HG03439 (cell line): ENCODE data around the gene GLP1R.

Experiments
- ATAC-seq: cut with Tn5 transposase; IDR thresholded peaks from one replicate; pipeline ENCODE4 v1.9.1; 2021; ENCODE audit warnings: mild to moderate bottlenecking, moderate library complexity; ENCODE audit not compliant: unreplicated experiment

The GLP1R gene

DNA sequence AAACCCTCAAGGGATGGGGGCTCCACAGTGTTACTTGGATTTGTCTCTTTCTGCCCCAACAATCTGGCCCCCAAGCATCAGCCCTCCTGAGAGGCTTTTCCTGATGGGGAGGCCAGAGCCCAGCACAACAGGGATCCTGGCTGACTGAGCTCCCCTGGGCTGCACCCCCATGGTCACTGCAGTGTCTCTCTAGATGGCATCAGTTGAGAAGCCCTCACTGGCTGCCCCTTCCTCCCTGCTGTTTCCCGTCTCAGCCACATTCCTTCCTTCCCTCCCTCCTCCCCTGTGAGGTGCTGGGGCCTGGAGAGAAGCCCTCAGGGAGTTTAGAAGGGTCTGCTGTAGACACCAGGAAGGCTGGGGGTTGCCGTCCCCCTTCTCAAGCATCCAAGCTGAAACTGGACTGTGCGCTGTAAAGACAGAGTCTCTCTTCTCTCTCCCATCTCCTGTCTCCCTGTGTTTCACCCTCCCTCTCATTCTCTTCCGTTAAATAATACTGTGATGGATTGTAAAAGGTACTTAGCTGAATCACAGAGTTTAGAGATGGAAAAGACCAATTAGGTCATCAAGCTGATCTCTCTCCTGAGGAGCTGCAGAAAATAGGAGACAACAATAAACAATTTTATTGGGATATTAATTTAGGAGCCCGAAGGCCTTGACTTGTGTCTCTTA is 36.7 kb downstream of the GLP1R start:
- no peak for ATAC-seq

DNA sequence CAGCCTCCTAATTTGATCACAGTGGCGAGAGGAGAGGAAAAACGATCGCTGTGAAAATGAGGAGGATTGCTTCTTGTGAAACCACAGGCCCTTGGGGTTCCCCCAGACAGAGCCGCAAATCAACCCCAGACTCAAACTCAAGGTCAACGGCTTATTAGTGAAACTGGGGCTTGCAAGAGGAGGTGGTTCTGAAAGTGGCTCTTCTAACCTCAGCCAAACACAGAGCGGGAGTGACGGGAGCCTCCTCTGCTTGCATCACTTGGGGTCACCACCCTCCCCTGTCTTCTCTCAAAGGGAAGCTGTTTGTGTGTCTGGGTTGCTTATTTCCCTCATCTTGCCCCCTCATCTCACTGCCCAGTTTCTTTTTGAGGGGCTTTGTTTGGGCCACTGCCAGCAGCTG is 37.7 kb downstream of the GLP1R start:
- ATAC-seq, result peak; percentile 73

DNA sequence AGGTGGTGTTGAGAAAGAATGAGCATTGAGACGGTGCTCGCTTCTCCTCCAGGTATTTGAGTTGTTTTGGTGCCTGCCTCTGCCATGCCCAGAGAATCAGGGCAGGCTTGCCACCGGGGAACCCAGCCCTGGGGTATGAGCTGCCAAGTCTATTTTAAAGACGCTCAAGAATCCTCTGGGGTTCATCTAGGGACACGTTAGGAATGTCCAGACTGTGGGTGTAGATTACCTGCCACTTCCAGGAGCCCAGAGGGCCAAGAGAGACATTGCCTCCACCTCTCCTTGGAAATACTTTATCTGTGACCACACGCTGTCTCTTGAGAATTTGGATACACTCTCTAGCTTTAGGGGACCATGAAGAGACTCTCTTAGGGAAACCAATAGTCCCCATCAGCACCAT is 38.1 kb downstream of the GLP1R start:
- no peak for ATAC-seq

DNA sequence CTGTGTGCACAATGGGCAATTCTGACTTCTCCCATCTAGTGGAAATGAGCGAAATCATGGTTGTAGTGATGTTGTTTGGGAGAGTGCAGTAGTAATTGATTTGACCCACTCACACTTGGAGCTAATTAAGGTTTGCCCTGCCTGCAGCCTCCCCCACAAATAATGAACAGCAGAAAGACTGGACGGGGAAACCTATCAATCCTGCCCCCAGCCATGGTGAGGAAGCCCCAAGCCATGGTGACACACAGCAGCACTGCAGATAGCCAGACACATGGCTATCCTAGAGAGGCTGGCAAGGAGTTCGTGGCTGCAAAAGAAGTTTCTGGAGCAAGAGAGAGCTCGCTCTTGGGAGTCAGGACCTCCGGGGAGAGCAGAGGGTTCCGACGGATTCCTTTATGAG is 38.6 kb downstream of the GLP1R start:
- ATAC-seq, result no peak

DNA sequence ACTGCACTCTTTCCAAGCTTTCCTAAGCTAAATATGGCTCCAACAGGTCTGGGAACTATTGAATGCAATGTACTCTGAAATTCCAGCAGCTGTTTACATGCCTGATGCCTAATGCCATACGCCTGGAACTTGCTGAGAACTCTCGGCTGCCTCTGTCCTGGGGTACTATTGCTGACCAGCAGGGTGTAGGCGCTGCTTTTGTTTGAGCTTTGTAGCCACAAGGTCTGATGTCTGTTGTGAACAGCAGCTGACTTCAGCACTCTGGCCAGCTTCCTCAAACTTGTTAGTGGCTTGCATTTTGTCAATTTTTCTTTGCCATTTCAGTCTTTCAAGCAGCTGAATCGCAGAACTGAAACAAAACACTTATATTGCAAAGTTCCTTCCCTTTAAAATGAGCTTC is 39.8 kb downstream of the GLP1R start:
- ATAC-seq, result no peak

DNA sequence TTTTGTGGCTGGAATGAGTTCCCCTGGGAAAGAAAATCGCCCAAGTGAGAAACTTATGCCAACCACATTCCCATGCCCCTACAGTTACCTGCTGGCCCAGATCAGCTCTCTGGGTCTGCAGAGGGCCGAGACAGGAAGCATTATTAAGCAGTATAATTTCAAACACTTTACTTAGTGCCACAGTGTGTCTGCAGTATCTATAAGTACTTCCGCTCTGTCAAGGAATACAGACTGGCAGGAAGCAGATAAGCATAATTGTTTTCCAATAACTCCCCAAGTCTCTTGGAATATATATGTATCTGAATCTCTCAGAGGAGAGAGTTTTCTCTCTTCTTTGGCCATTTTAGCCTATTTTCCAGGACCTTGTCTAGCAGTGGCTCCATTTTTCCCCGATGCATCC is 41.5 kb downstream of the GLP1R start:
- no peak for ATAC-seq

DNA sequence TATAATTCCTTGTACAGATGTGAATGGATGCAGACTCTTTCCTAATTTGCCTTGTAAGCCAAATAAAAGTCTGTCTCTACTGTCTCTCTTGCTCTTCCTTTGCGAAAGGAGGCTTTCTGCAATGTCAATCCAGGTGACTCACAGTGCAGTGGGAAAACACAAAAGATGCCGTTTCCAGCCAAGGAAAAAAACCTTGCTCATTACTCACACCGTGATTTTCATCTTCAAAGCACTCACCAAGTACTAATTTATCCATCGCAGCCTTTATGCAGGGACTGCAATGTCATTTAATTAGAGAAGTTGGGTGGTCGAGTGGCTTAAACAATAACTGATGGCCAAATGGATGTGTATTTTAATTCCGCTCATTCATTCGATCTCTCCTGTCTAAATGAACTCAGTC is 42.6 kb downstream of the GLP1R start:
- no peak for ATAC-seq

DNA sequence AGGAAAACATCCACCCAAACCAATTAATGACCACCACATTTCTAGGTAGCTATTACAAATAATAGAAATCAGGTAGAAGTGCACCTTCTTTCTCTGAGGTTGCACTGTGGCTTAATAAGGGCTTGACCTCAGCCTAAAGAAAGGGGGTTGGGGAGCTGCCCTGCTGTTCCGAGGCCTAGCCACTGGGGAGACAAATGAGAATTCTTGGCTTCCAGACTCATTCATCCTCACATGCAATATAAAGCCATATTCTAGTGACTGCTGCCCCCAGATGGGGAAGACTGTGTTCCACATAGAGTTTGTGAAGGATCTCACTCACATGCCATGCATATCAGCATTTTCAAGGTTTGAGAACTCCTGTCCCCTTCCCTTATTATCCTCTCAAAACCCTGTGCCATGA is 43.5 kb downstream of the GLP1R start:
- no peak for ATAC-seq

DNA sequence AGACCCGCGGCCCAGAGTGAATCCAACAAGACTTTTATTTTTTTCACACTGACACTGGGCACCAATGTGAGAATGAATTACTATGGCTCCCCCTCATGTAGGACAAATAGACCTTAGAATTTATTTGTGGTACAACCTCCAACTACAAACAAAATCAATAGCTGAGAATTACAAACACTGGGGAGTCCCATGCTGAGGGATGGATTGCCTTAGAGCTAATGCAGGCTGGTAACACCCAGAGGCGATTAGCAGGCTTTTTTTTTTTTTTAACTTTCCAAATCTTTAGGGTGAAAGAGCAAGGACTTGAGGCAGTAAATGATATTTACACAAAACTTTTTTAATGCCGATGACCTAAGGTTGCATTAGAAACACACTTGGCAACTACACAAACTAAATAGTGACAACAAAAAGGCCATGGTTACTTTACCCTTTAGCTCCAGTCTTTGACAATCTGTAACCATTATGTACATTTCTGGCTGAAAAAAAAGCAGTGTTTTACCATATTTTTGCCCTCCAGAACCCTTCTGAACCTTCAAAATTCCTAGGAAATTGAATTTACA is 44.6 kb downstream of the GLP1R start:
- ATAC-seq, result no peak

DNA sequence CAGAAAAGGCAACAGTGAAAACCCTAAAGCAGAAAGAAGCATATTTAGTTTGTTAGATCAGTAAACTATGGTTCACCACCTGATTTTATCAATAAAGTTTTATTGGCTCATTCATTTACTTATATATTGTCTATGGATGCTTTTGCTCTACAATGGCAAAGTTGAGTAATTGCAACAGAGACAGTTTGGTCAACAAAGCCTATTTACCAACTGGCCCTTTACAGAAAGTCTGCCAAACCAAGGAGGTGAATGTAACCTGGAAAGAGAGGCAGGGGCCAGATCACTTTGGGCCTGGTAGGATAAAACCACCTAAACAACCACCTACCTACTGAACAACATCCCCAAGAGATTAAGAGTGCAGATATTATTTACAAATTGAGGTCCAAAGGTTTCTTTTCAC is 47.0 kb downstream of the GLP1R start:
- no peak for ATAC-seq

DNA sequence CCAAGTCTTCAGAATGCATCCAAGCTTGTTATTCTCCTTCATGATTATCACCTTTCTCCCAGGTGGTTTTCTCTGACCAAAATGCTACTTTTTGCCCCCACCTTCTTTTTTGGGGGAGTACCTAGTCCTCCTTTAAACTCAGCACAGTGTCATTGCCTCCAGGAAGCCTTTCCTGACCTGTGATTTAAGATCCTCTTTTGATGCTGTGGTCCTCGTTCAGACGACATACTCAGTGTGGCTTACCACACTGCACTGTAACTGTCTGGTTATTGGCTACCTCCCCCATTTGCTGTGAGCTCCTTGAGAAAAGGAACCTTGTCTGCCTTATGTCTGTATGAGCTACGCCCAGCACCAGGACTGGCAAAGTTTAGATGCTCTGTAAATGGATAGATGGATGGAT is 51.8 kb downstream of the GLP1R start:
- ATAC-seq, result no peak

DNA sequence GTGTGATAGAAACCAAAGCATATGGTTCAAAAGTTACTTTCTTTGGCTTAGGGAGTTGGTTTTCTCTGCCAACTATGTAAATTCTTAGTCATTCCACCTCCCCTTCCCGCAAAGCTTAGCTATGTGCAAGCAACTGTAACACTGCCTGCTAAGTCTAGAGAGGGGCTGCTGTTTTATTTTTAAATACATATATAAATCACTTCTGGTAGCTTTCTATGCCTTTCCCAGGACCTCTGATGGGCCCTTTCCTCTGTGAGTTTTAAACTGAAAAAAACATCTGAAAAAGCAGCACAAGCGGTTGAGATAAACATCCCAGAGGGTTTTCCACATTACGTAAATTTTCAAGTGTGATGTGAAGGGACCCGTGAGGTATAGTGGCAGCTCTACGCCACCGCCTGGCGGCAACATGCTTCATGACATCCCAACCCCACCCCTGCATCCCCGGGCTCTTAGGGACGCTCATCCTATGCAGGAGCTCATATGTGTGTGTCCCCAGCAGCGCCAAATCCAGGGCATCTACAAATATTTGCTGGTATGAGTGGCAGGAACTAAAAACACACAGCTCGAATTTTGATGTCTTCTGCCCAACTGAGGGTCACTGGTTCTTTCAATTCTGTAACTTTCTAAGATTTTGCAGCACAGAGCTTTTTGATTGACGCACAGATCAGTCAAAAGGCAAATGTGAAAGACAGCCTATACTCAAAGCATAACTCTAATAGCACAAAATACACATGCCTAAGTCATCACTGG is 53.7 kb downstream of the GLP1R start:
- ATAC-seq, result peak; percentile 61

DNA sequence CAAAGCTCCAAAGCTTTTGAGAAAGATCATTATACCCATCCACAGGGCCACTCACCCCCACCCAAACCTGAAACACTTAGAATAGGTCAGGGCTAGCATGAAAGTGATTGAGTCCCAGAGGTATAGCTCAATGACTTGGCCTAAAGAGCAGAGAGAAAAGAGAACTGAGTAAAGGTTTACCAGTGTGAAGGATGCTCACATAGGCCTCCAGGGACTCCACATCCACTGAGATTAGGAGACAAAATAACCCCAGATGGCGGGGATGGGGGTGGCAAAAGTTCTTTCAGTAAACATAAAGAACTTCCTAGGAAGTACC is 54.2 kb downstream of the GLP1R start:
- peak; percentile 63 for ATAC-seq

DNA sequence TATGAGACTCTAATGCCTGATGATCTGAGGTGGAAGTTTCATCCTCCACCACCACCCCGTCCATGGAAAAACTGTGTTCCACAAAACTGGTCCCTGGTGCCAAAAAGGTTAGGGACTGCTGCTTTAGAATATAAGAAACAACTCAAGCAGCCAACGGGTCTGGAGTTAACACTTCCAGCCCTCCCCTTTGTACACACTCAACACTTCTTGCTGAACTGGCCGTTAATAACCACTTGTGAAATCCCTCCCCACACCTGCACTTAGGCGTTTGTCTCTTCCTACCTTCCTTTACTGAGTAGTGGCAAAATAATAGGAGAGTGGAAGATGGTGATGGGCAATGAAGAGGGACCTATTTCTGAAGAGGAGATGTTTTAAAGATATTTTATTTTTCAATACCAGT is 55.9 kb downstream of the GLP1R start:
- ATAC-seq, result no peak

DNA sequence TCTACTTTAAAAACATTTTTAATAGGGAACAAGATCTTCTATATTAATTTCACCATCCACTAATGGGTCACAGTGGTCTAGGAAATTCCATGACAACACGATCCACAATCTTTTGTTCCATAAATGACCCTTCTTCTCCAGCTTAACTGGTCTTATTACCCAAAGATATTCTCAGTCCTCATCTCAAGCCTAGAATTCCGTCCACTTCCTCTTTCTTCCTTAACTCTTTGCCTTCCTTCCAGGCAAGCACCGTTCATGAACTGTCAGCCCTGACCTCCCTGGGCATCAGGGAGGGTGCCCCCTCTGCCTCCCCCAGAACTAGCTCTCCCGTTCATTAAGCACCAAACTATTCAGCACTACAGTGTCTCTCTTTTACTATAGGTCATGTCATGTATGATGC is 58.5 kb downstream of the GLP1R start:
- no peak for ATAC-seq

DNA sequence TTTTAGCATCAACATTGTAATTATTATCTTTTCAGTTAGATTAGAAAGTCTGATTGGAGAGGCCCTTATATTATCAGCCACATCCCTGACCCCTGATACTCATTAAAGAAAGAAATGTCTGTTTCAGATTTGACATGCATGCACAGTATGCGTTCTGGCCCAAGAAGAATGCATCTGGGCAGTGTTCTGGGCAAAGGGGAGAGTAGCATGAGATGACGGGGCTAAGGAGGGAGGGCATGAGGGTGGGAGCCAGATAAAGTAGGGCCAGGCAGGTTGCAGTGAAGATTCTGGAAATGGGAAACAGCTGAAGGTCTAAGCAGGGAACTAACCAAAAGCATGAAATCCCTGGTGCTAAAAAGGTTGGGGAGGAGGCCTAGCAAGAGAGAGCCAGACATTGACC is 59.1 kb downstream of the GLP1R start:
- no peak for ATAC-seq

DNA sequence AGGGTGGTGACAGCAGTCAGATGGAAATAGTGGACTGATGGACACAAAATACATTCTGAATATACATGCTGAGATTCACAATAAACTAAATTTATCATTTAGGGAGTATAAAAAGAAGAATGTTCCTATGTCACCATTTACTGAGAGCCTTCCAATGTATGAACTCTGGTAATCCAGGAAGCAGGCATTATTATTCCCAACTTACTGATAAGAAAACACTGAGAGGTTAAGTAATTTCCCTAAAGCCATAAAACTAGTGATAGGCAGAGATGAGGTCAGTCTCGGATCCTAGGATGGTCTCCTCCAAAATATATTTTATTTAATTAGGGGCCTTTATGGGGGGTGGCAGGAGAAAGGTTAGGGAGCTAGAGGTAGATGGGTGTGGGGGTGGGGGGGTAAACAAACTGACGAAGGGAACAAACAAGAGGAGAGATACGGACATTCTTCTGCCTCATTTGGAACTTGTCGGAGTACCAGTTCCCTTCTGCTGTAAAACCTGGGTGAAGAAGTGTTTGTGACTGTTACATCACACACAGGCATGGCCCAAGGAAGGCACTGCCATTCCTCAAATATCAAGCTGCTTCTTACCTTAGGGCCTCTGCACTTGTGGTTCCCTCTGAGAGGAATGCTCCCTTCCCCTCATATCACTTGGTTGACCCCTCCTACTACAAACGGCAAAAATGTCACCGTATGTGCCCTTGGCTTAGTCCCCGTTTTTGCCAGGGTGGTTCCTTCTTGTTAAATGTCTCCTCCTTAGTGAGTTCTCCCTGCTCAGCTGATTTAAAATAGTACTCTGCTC is 59.7 kb downstream of the GLP1R start:
- no peak for ATAC-seq

DNA sequence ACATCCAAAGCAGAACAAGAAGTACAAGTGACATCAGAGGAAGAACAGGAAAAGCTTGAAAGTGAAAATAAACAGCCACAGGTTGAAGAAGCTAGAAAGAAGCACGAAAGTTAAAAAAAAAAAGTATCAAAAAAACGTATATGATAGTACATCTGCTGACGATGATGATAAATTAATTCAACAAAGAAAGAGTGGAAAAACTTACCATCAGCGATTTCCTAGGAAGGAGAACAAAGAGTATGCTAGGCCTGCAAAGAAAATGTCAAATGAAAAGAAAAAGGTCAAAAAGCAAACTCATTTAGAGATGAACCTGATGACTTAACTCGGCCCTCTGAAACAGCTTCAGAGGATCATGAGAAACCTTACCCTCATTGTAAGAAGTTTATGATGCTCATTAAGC is 62.7 kb downstream of the GLP1R start:
- no peak for ATAC-seq

DNA sequence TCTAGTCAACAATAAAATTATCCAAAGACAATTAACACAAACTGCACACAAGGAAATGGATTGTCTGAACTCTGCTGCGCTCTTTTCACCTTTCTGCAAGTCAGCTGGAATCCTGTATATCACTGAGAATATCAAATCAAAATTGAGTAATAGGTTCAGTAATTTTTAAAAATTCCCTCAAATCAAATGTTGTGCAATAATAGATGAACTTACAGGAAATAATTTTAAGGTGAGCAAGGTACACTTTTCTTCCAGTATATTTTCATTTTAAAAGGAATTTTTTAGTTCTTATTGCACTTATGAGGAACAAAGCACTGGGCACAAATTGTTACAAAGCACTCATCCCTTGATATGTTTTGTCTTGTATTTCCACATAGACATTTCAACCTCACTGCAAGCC is 65.2 kb downstream of the GLP1R start:
- no peak for ATAC-seq

DNA sequence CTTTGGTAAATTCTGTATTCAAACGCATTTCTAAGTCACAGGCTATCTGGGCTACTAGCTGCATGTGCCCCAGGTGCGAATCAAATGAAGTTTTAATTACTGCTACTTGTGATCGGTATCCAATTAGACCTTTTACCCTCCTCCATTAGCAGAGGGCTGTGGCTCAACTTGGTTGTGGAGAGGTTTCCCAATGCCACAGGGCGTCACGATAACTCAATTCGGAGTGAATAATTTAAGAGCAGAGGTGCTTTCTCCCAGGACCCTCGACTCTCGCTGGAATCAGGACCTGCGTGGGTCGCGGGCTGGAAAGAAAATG is 65.8 kb downstream of the GLP1R start:
- peak; percentile 6 for ATAC-seq

DNA sequence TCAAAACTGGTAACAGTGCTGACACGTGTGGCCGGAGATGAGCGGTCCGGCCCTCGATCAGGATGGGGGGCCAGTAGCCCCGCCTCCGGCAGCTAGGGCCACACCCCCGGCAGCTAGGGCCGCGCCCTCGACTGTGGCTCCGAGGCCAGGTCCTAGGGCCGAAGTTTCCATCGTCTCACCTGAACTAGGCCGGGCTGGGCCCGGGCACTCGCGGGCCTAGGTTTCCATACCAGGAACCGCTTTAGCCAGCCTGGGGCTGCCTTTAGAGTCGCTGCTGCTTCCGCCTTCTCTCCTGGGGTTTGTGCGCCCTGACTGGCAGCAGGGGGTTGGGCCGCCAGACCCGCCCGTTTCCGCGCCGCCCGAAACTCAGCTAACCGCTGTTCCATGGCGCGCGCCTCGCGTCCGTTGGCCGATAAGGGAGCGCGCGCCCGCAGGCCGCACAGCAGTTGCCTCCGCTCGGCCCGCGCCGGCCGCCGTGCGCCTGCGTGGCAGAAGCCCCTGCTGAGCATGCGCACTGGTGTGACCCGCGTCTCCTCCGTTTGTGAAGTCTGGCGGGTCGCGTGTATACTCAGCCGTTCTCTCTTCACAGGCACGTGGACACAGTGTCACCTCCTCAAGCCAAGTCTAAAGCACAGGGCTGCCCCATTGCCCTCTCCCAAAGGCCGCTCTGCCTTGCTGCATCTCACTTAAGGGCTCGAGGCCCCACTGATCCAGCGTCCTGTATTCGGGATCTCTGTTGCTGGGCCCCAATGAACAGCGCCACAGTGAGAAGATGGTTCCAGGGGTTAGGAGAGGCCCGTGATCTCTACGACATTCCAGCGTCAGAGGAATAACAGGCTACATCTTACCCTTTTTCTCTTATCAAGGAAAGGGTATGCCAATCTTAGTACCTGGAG is 66.4 kb downstream of the GLP1R start, which contains the start of gene SAYSD1:
Gene SAYSD1 (minus strand): TSS at position 483 of the 896 bp plus-strand sequence. CDS start 97 bp downstream, at position 386.
- peak; percentile 93 for ATAC-seq
